ENCODE results near the gene TCN2.
"Not testable (repeated sequence)": the region's sequence is repeated elsewhere in the genome, so short reads cannot be mapped to it uniquely, and the experiment has no call there.

TCN2 gene

GRCh38 chr22:30674482-30674881 lies 67.5 kb downstream of the TCN2 start:
- no peak overlapping the region for H2BK12ac ChIP-seq (ENCODE audit: low read length)
- no peaks in the 10 kb centered on the region for H3K27me3 ChIP-seq (ENCODE audit: insufficient read depth, low read length)
- no peak overlapping the region for H4K91ac ChIP-seq (ENCODE audit: low read depth, low read length)
- no peaks in the 10 kb centered on the region for H3K79me1 ChIP-seq (ENCODE audit: low read length)
- H3K27ac ChIP-seq (ENCODE audit: low read depth, low read length): no peak overlapping the region
- H4K8ac ChIP-seq (ENCODE audit: low read depth, low read length): no peak overlapping the region
- H2BK5ac ChIP-seq (ENCODE audit: low read depth, low read length, poor library complexity): no peak overlapping the region
- H3K36me3 ChIP-seq (ENCODE audit: control insufficient read depth in 1 of 2, insufficient read depth in 2 of 2, low read length in 2 of 2): no peaks in the 10 kb centered on the region
- H3K79me2 ChIP-seq (ENCODE audit: control insufficient read depth, insufficient read depth, low read length, poor library complexity): no peaks in the 10 kb centered on the region
- no peak overlapping the region for H2AK5ac ChIP-seq (ENCODE audit: low read length)
- H4K12ac ChIP-seq (ENCODE audit: low read depth, low read length): no peak overlapping the region
- no peak overlapping the region for H2AFZ ChIP-seq (ENCODE audit: insufficient read depth, low read length, poor library complexity)
- no CpG with 5 or more reads among the region's 6 CpGs for WGBS (ENCODE audit: extremely low coverage, insufficient coverage, insufficient read length)
- H3K18ac ChIP-seq (ENCODE audit: low read length): no peak overlapping the region
- H3K9ac ChIP-seq (ENCODE audit: low read length): no peak overlapping the region
- peaks cover 3% of the 10 kb centered on the region in 2 experiments for H3K4me1 ChIP-seq (ENCODE audit: control insufficient read depth in 1 of 2, insufficient read depth in 2 of 2, low read length in 2 of 2)
- no peak overlapping the region for H3K4me3 ChIP-seq (ENCODE audit: low read depth, low read length)
- H3K9me3 ChIP-seq (ENCODE audit: insufficient read depth, low read depth, low read length): no peaks in the 10 kb centered on the region
- H3K14ac ChIP-seq (ENCODE audit: low read length): no peak overlapping the region
- H3K4me2 ChIP-seq (ENCODE audit: low read length): no peak overlapping the region
- H2BK120ac ChIP-seq (ENCODE audit: insufficient read depth, low read length, poor library complexity): no peak overlapping the region
- H3K4ac ChIP-seq (ENCODE audit: low read depth, low read length): no peak overlapping the region
- DNase-seq: no peak
- H3K23ac ChIP-seq (ENCODE audit: low read length): no peak overlapping the region

DNA sequence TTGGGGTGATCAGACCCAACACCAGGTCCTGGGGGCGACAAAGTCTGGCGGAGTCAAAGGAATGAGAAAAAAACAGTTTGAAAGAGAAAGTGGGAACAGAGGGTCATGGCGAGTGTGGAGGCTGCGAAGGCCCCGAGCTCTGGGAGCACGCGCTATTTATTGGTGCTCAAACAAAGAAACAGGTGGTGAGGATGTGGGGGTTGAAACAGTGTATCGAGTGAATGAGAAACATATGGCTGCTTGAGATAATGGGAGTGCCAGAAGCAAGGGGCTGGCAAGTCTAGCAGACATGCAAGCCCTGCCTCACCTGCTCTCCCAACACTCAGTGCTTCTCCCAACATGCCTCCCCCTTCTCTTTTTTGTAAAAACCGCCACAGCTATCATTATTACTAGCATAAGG lies 68.5 kb downstream of the TCN2 start:
- Histone ChIP-seq H3K4me2 (ENCODE audit: low read length) (no peak overlapping the region), H2AFZ (ENCODE audit: insufficient read depth, low read length, poor library complexity) (no peak overlapping the region), H3K14ac (ENCODE audit: low read length) (no peak overlapping the region), H3K23ac (ENCODE audit: low read length) (no peak overlapping the region), H3K79me1 (ENCODE audit: low read length) (no peaks in the 10 kb centered on the region), H3K18ac (ENCODE audit: low read length) (no peak overlapping the region), H4K91ac (ENCODE audit: low read depth, low read length) (no peak overlapping the region), H2BK5ac (ENCODE audit: low read depth, low read length, poor library complexity) (no peak overlapping the region), H2BK120ac (ENCODE audit: insufficient read depth, low read length, poor library complexity) (no peak overlapping the region), H3K4me1 (ENCODE audit: control insufficient read depth in 1 of 2, insufficient read depth in 2 of 2, low read length in 2 of 2) (peaks cover 3% of the 10 kb centered on the region in 2 experiments), H2BK12ac (ENCODE audit: low read length) (no peak overlapping the region), H3K9ac (ENCODE audit: low read length) (no peak overlapping the region), H3K79me2 (ENCODE audit: control insufficient read depth, insufficient read depth, low read length, poor library complexity) (no peaks in the 10 kb centered on the region), H3K36me3 (ENCODE audit: control insufficient read depth in 1 of 2, insufficient read depth in 2 of 2, low read length in 2 of 2) (no peaks in the 10 kb centered on the region), H3K9me3 (ENCODE audit: insufficient read depth, low read depth, low read length) (no peaks in the 10 kb centered on the region), H4K8ac (ENCODE audit: low read depth, low read length) (no peak overlapping the region), H3K27ac (ENCODE audit: low read depth, low read length) (no peak overlapping the region), H3K4me3 (ENCODE audit: low read depth, low read length) (no peak overlapping the region), H3K4ac (ENCODE audit: low read depth, low read length) (no peak overlapping the region), H4K12ac (ENCODE audit: low read depth, low read length) (no peak overlapping the region), H3K27me3 (ENCODE audit: insufficient read depth, low read length) (no peaks in the 10 kb centered on the region), H2AK5ac (ENCODE audit: low read length) (no peak overlapping the region)
- no peak for DNase-seq
- WGBS (ENCODE audit: extremely low coverage, insufficient coverage, insufficient read length): no CpG with 5 or more reads among the region's 9 CpGs

GRCh38 chr22:30676565-30676964 lies 69.6 kb downstream of the TCN2 start:
- H4K8ac ChIP-seq (ENCODE audit: low read depth, low read length); H3K4me2 ChIP-seq (ENCODE audit: low read length); H2AFZ ChIP-seq (ENCODE audit: insufficient read depth, low read length, poor library complexity); H3K27ac ChIP-seq (ENCODE audit: low read depth, low read length); H3K9ac ChIP-seq (ENCODE audit: low read length); H3K23ac ChIP-seq (ENCODE audit: low read length); H3K79me1 ChIP-seq (ENCODE audit: low read length); H3K4ac ChIP-seq (ENCODE audit: low read depth, low read length); H4K12ac ChIP-seq (ENCODE audit: low read depth, low read length); H3K79me2 ChIP-seq (ENCODE audit: control insufficient read depth, insufficient read depth, low read length, poor library complexity); H4K91ac ChIP-seq (ENCODE audit: low read depth, low read length); H3K14ac ChIP-seq (ENCODE audit: low read length); H3K18ac ChIP-seq (ENCODE audit: low read length); H3K4me3 ChIP-seq (ENCODE audit: low read depth, low read length); H2BK5ac ChIP-seq (ENCODE audit: low read depth, low read length, poor library complexity); H3K4me1 ChIP-seq (ENCODE audit: control insufficient read depth in 1 of 2, insufficient read depth in 2 of 2, low read length in 2 of 2); H3K27me3 ChIP-seq (ENCODE audit: insufficient read depth, low read length); H3K9me3 ChIP-seq (ENCODE audit: insufficient read depth, low read depth, low read length); H3K36me3 ChIP-seq (ENCODE audit: control insufficient read depth in 1 of 2, insufficient read depth in 2 of 2, low read length in 2 of 2); H2BK12ac ChIP-seq (ENCODE audit: low read length); H2AK5ac ChIP-seq (ENCODE audit: low read length); DNase-seq; H2BK120ac ChIP-seq (ENCODE audit: insufficient read depth, low read length, poor library complexity): not testable (repeated sequence)
- no CpG with 5 or more reads among the region's 3 CpGs for WGBS (ENCODE audit: extremely low coverage, insufficient coverage, insufficient read length)

Measured in trophoblast cell (in vitro differentiated cells and primary cell).